GM12801 (cell line): ENCODE results near the gene RHOT2.

Source experiments
- CTCF ChIP-seq: IDR thresholded peaks from one replicate; pipeline ENCODE4 v1.5.1; 2011; ENCODE audit warnings: control low read depth; ENCODE audit not compliant: insufficient read length; ENCODE audit errors: extremely low read depth

The RHOT2 gene

GRCh38 chr16:667780-668518 is at the start of gene RHOT2:
Gene RHOT2, plus strand, starts transcription at chr16:668132. Its CDS starts 68 bp downstream, at chr16:668200.
- TF ChIP-seq CTCF: no peak

- TF ChIP-seq CTCF: no peak
Observed at GRCh38 chr16:619476-620100, 48.3 kb upstream of the RHOT2 start.

GRCh38 chr16:620700-621525 is 47.0 kb upstream of the RHOT2 start:
- TF ChIP-seq CTCF: no peak

- no peak for TF ChIP-seq CTCF
Observed at GRCh38 chr16:621526-622105, 46.3 kb upstream of the RHOT2 start.

- no peak for TF ChIP-seq CTCF
Observed at GRCh38 chr16:622920-623280, 45.0 kb upstream of the RHOT2 start.

GRCh38 chr16:624526-625070 is 43.3 kb upstream of the RHOT2 start:
- no peak for TF ChIP-seq CTCF
